Measurements from ENCODE around the gene REG4. TPM values are rescaled to one million over a fixed set of nuclear protein-coding genes. Genes with fewer than 3 reads are reported as not detected.

Gene REG4
- polyA plus RNA-seq, 2 of the 4 experiments (the other 2 are of a cell fraction) = not detected

- DNase-seq (ENCODE audit: low read depth in 1 of 2, low spot score in 1 of 2) = no peak
- Histone ChIP-seq H3K4me2 (no peak overlapping the region), H3K4me1 (peaks cover 8% of the 10 kb centered on the region; the same call in 1 of the 3 replicates), H3K9me3 (no peaks in the 10 kb centered on the region), H3K4me3 (no peak overlapping the region), H3K27ac (no peak overlapping the region)
- ChIA-PET POLR2A (no interaction called here), CTCF (no interaction called here)
- no peak for ATAC-seq
- no peak for TF ChIP-seq E2F6 (IDR thresholded peaks at IDR 0.05; ENCODE audit: borderline replicate concordance, low read depth)
- TF ChIP-seq PHF8 (IDR thresholded peaks at IDR 0.05; ENCODE audit: borderline replicate concordance, low read depth) = no peak
- no peak for TF ChIP-seq GATA3 (IDR thresholded peaks at IDR 0.05; ENCODE audit: borderline replicate concordance)
- TF ChIP-seq MYC (IDR thresholded peaks at IDR 0.05; ENCODE audit: borderline replicate concordance, low read length) = no peak
- no peak for TF ChIP-seq RARB (CRISPR knock-in tag; IDR thresholded peaks at IDR 0.05)
- no peak for TF ChIP-seq RAD21 (conservative IDR thresholded peaks at IDR 0.05 in 1 of 2, IDR thresholded peaks at IDR 0.05 in 1 of 2)
- no peak for TF ChIP-seq BHLHE40 (IDR thresholded peaks at IDR 0.05; ENCODE audit: low read depth, low read length)
- WGBS (ENCODE audit: missing lambda C conversion rate) = 63% methylated on average over 1 of the region's 1 CpG
- no peak for FAIRE-seq
These were observed 48.9 kb downstream of the REG4 start for GRCh38 chr1:119762409-119762808.

GRCh38 chr1:119758584-119758983 lies 52.7 kb downstream of the REG4 start:
- FAIRE-seq = no peak
- WGBS (ENCODE audit: missing lambda C conversion rate) = 13% methylated on average over 3 of the region's 3 CpGs
- Histone ChIP-seq H3K4me1 (no peaks in the 10 kb centered on the region), H3K9me3 (no peaks in the 10 kb centered on the region), H3K4me3 (no peak overlapping the region), H3K27ac (no peak overlapping the region), H3K4me2 (no peak overlapping the region)
- no peak for ATAC-seq
- ChIA-PET POLR2A (no interaction called here), CTCF (no interaction called here)
- DNase-seq (ENCODE audit: low read depth in 1 of 2, low spot score in 1 of 2) = no peak
- TF ChIP-seq GATA3 (IDR thresholded peaks at IDR 0.05; ENCODE audit: borderline replicate concordance) (no peak), PBX3 (IDR thresholded peaks at IDR 0.05) (no peak), NPAS2 (CRISPR knock-in tag; IDR thresholded peaks at IDR 0.05; ENCODE audit: borderline replicate concordance) (no peak), TP53 (CRISPR knock-in tag; IDR thresholded peaks at IDR 0.05) (no peak), MAFK (IDR thresholded peaks at IDR 0.05; ENCODE audit: partially characterized antibody) (no peak), CHD2 (IDR thresholded peaks at IDR 0.05; ENCODE audit: low read length, partially characterized antibody) (no peak), CBX8 (IDR thresholded peaks at IDR 0.05) (no peak), TFCP2L1 (CRISPR knock-in tag; IDR thresholded peaks at IDR 0.05) (no peak), POLR2AphosphoS2 (conservative IDR thresholded peaks at IDR 0.05; ENCODE audit: low read length) (no peak), NFE2L2 (conservative IDR thresholded peaks at IDR 0.05; ENCODE audit: low read length) (no peak), HOXB13 (CRISPR knock-in tag; IDR thresholded peaks at IDR 0.05; ENCODE audit: low read depth) (no peak)

GRCh38 chr1:119752592-119752991 lies 58.7 kb downstream of the REG4 start:
- WGBS (ENCODE audit: missing lambda C conversion rate) = 50% methylated on average over 4 of the region's 4 CpGs
- DNase-seq (ENCODE audit: low read depth in 1 of 2, low spot score in 1 of 2) = no peak
- Histone ChIP-seq H3K4me3 (no peak overlapping the region), H3K9me3 (no peaks in the 10 kb centered on the region), H3K4me1 (no peaks in the 10 kb centered on the region), H3K4me2 (no peak overlapping the region), H3K27ac (no peak overlapping the region)
- no peak for ATAC-seq
- TF ChIP-seq EHMT2 (IDR thresholded peaks at IDR 0.05; ENCODE audit: low read depth) (no peak), HOXB13 (CRISPR knock-in tag; IDR thresholded peaks at IDR 0.05; ENCODE audit: low read depth) (no peak), RFX5 (IDR thresholded peaks at IDR 0.05) (no peak), CBX8 (IDR thresholded peaks at IDR 0.05) (no peak), HOXA7 (CRISPR knock-in tag; IDR thresholded peaks at IDR 0.05) (no peak), NFE2L2 (conservative IDR thresholded peaks at IDR 0.05; ENCODE audit: low read length) (no peak), CEBPB (IDR thresholded peaks at IDR 0.05) (no peak), E2F6 (IDR thresholded peaks at IDR 0.05; ENCODE audit: borderline replicate concordance, low read depth) (no peak), BCL3 (IDR thresholded peaks at IDR 0.05) (no peak), REST (IDR thresholded peaks at IDR 0.05) (no peak), POLR2A (IDR thresholded peaks at IDR 0.05; ENCODE audit: low read length) (no peak), POLR2AphosphoS2 (conservative IDR thresholded peaks at IDR 0.05; ENCODE audit: low read length) (no peak)
- POLR2A ChIA-PET = no interaction called here
- FAIRE-seq = no peak
- CTCF ChIA-PET = interaction anchor here (1.0 to 2.9 kb wide), 2 partner anchors 9 to 28 kb away, joined by 3 to 10 read pairs; no protein-coding TSS in a partner anchor
